HT1080 (cell line): ENCODE data around the gene GP1BA. TPM values are rescaled to one million over a fixed set of nuclear protein-coding genes. Genes with fewer than 3 reads are reported as not detected.

ENCODE experiments used
- DNase-seq: peaks from one replicate; pipeline ENCODE4 v3.0.0-alpha.2; 2015; ENCODE audit warnings: low read depth
- total RNA-seq: library from RNA; depleted of rRNA; stranded (reverse); fragments of >200 nt; shearing (Covaris generic); gene quantifications from 2 replicates; pipeline ENCODE4 v1.2.3, GENCODE V29; 2014

The GP1BA gene
- total RNA-seq, 1 experiment from 2014 or later: not detected

DNA sequence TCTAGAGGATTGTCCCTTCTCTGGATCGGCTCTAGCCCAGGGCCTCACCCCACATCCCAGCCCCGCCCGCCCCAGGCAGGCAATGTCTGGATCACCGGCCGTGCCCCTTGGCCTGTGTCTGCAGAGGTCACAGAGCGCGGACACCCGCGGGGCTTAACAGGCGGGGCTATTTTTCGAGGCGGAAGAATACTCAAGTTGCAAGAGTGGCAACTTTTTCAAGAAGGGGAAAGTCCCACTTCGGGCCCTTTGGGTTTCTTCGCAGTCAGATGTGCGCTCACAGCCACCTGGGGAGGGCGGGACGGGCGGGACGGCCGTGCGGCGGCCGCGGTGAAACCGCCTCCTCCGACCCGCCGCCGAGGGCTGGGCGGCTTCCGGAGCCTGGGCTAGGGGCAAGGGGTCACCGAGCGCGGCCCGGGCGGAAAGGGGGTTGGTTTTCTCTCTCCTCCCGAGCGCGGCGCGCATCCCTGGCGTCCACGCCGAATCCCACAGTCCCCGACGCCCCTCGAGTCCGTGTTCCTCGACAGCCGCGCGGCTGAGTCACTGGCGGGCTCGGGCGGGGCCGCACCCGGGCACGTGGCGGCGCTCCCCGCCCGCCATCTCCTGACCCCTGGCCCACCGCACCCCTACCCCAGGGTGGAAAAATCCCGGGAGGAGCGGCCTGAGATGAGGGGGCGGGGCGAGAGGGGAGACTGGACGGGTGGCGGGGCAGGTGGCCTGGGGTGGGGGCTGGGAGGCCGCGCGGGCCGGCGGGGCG, 17.4 kb downstream of the GP1BA start:
- peak; percentile 69 for DNase-seq

DNA sequence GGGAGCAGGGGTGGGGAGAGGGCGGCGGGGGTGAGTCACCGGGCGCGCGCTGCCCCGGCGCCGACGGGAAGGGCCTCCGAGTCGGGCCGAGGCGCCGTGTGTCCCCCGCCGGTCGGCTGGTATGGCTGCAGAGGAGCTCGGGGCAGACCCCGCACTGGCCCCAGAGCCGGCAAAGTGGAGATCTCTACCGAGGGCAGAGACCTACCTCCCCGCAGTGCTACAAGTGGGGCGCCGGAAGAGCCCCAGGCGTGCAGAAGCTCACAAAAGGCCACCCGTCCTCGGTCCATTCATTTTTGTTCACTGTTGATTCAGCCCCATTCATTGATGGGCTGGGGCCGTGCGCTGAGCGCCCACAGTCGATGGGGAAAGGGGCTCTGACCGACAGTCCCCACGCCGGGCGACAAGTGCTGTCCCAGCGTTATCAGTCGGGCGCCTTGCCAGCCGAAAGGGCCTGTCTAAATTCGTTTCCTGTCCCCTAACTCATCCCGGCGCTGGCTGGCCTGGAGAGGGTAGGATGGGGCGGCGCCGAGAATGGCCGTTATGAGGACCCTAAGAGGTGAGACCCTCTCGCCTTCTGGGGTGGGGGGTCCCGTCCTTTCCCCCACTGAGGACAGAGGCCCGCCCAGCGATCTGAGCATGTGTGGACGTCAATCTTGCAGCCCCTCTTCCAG, 18.1 kb downstream of the GP1BA start:
- DNase-seq: no peak

DNA sequence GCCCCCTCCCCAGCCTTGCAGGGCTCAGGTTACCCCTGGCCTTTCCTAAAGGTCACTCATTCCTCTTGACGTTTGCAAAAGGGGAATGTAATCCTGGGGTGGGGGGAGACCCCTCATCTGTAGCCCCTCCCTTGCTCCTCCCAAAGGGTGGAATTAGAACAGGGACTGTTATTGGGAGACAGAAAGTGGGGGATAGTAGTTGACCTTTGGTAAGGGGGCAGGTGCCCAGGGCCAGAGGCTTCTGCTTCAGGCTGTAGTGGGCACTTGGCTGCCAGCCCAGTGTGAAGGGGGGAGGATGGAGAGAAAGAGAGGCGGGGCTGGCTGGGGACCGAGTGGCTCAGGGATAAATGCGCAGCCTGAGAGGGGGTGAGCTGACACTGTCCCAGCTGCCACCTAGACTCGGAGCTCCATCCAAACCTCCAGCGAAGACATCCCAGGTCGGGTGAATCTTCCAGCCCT, 18.7 kb downstream of the GP1BA start, which contains the start of gene ENO3:
Gene ENO3 (plus strand): TSS at position 374 of the 459 bp plus-strand sequence. CDS start 711 bp downstream, outside the sequence.
- no peak for DNase-seq

- no peak for DNase-seq
Observed at GRCh38 chr17:4951486-4951885, 19.4 kb downstream of the GP1BA start.

GRCh38 chr17:4953451-4953961, 21.4 kb downstream of the GP1BA start:
- peak; percentile 65 for DNase-seq

DNA sequence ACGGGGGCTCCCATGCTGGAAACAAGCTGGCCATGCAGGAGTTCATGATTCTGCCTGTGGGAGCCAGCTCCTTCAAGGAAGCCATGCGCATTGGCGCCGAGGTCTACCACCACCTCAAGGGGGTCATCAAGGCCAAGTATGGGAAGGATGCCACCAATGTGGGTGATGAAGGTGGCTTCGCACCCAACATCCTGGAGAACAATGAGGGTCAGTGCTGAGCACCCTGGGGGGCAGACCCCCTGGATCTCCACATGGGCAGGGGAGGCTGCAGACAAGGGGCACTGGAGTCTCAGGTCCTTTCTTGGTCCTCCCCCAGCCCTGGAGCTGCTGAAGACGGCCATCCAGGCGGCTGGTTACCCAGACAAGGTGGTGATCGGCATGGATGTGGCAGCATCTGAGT, 23.0 kb downstream of the GP1BA start:
- no peak for DNase-seq

DNA sequence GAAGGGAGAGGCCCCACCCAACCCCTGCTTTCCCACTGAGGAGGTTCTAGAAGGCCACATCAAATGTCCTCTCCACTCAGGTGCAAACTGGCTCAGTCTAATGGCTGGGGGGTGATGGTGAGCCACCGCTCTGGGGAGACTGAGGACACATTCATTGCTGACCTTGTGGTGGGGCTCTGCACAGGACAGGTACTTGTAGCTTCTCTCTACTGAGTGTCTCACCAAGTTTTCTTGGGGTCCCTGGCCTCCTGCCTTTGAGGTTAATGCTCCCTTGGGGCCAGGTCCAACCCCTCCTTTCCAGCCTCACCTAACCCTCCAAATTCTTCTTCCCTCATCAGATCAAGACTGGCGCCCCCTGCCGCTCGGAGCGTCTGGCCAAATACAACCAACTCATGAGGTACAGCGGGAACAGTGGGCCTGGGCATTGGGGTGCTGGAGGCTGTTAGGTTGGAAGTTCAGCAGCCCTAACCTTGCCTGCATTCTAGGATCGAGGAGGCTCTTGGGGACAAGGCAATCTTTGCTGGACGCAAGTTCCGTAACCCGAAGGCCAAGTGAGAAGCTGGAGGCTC, 24.5 kb downstream of the GP1BA start:
- no peak for DNase-seq

GRCh38 chr17:4958102-4958501, 26.0 kb downstream of the GP1BA start:
- DNase-seq: no peak

- DNase-seq: no peak
Observed at GRCh38 chr17:4959261-4959965, 27.3 kb downstream of the GP1BA start.

GRCh38 chr17:4960279-4960922, 28.3 kb downstream of the GP1BA start:
- no peak for DNase-seq

DNA sequence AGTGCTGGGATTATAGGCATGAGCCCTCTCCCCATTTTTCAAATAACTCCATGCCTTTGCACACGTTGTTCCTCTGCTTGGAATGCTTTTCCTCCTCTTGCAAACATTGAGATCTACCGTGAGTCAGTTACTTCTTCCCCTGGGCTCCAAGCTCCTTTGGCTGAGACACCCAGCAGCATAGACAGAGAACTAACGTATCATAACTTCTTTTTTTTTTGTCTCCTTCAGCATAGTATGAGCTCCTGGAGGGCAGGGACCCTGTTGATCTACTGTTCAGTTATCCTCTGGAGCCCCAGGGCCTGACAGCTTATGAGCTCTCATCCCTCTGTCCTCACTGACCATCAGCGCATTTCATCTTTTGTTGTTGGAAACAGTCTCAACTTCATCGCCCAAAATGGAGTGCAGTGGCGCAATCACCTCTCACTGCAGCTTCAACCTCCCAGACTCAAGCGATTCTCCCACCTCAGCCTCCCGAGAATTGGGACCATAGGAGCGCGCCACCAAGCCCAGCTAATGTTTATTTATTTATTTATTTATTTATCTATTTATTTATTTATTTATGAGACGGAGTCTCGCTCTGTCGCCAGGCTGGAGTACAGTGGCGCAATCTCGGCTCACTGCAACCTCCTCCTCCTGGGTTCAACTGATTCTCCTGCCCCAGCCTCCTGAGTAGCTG, 33.4 kb downstream of the GP1BA start:
- no peak for DNase-seq

- peak; percentile 100 for DNase-seq
Observed at GRCh38 chr17:4966844-4967538, 34.9 kb downstream of the GP1BA start.

DNA sequence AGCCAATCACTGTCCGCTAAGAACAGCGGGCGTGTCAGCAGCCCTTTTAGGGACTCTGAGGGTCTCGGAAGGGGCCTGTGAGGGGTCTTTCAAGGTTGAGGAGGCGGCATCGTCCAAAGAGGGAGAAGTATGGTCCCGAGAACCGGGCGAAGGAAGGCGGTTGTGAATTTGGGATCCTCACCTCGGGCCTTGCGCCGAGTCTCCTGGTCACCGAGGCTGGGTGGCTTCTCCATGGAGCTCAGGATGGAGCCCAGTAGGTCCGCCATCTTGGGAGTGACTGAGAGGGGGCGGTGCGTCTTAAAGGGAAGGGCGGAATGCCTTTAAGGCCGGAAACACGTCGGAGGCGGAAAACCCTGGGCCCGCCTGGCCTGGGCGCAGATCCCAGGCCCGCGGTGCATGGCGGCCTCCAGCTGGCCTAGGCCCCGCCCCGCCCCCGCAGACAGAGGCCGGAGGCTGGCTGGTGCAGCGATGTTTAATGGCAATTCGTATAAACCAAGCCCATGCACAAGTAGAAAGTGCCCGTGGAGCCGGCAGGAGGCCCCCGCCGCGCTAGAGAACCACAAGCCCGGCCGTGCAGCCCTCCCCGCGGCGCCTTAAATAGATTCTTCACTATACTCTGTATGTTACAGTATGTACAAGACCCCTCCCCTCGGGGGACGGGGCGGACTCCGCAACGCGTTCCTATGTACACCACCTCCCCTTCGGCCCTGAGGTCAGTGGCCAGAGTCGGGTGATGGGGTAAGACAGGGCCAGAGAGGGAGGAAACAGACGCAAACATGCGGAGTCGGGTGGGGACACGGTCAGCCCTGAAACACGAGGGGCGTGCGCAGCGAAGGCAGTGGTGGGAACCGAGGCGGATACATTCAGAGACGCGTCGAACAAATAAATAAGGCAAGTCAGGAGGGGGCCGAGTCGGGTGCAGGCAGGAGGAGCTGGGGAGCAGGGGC, 35.7 kb downstream of the GP1BA start, which contains the start of gene SPAG7:
Gene SPAG7 (minus strand): TSS at position 279 of the 947 bp plus-strand sequence. CDS start 13 bp downstream, at position 266.
- DNase-seq: peak; percentile 96

DNA sequence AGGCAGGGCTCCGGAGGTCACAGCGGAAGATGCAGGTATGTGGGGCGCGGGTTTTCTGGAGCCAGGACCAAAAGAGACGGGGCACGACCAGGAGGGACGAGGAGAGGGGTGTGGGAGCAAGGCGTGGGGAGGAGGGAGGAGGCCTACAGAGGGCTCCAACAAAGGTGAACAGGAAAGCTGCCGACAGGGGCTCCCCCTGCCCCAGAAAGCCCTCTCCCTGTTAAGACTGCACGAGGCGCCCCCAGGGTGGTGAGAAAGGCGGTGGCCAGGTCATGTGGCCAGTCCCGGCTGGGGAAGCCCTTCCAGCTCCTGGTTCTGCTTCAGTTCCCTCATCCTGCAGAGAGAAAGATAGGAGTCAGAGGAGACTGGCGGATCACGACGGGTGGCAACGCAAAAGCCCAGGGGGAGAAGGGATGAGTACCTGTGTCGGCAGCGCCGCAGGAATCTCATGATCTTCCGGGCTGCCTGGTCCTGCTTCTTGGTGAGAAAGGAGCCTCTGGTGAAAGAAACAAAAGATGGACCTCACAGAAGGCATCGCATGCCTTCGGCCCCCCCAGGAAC, 36.5 kb downstream of the GP1BA start:
- no peak for DNase-seq

DNA sequence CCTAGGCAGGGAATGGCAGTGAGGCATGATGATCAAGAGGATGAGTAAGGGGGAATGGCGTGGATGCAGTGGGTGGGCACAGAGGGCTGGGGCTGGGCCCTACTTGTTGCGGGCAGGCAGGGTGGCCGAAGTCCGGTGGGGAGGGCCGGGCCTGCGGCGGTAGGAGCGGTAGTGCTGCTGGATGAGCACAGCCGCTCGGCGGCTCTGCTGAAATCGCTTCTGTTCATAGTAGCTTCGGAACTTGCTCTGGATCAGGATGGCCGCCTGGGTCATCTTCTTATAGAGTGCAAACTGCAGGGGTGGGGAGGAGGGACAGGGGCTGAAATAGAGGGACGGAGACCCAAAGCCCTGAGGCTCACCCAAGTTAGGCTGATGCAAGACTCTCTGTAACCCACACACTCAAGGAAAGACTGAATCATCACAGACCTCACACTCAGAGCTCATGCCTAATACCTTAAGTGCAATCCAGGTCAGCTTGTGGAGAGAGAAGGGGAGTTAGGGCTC, 37.0 kb downstream of the GP1BA start:
- DNase-seq: peak; percentile 84

- DNase-seq: no peak
Observed at GRCh38 chr17:4969551-4970173, 37.6 kb downstream of the GP1BA start.

DNA sequence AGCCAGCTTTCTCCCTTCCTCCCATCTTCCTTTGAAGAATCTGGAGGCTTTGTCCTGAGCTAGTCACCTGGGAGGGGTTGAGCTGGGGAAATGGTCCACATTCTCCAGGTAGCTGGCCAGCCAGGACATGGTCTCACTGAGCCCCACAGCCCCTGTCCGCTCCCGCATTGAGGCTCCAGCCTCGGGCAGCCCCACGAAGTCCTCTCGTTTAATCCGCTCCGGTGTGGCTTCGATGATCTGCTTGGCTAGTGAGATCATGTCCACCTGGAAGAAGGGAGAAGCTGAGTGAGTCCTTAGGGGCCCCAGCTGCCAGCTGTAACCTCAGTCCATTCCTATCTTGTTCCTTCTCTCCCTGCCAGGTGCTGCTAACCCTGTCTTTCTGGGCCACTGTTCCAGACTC, 38.2 kb downstream of the GP1BA start:
- no peak for DNase-seq
